ENCODE results near the gene MIA. TPM values are rescaled to one million over a fixed set of nuclear protein-coding genes. Genes with fewer than 3 reads are reported as not detected.
"Not testable (repeated sequence)": the region's sequence is repeated elsewhere in the genome, so short reads cannot be mapped to it uniquely, and the experiment has no call there.

Gene MIA
- total RNA-seq, 1 donor from 2014 or later = 0.20 TPM

DNA sequence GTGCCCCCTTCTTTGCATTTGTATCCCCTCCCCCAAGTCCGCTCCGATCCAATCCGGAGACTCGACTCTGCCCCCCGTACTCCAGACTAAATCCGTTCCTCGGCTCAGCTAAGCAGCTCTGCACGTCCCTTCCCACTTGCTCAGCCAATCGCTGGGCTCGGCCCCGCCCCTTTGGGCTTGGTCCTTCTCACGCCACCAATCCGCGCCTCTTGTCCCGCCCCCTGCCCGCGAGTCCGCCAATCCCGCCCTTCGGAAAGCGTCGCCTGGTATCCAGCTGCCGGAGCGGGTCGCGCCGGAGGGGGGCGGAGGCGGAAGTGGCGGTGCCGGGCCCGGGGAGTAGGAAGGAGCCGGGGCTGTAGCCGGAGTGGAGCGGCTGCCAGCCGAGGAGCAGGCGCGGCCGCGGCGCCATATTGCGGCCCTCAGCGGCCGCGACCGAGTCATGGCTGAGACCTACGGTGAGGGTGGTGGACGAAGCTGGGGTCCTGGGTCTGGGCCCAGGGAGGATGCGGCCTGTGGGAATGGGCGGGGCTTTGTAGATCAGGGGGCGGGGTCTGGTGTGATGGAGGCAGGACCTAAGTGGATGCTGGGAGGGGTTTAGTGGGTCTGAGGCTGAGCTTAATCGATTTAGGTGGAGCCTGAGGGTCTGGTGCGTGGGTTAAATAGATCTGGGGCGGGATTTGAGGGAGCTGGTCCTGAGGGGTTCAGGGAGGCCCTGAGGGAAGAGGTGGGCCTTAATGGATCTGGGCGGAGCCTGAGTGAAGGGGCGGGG, 2.8 kb downstream of the MIA start, which contains the start of gene RAB4B:
Gene RAB4B, plus strand, starts transcription at position 311 of the 769 bp plus-strand sequence. Its CDS starts 129 bp downstream, at position 440.
- peak; percentile 99 for DNase-seq (ENCODE audit: low read depth, low spot score)

DNA sequence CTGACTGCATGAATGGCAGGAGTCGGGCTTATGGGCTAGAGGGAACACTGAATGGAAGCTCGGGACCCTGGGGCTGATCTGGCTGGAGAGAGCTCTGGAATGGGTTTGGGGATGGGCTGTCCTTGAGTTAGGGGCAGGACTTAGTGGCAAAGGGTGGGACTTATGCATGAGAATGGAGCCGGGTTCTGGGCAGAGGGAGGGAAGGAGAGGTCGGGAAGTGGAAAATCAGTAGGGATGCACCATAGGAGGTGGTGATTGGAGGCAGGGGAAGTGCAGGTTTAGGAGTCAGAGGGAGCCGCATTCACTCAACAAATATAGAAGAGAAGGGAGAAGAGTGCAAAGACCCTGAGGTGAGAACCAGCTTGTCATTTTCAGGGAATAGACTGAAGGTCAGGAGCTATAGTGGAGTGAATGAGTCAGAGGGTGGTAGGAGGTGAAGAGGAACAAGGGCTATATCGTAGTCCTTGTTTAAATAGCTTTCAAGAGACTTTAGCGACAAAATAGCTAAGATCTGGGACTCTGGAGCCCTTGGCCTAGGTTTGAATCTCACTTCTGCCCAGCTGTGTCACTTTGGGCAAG, 3.5 kb downstream of the MIA start:
- DNase-seq (ENCODE audit: low read depth, low spot score) = no peak

DNA sequence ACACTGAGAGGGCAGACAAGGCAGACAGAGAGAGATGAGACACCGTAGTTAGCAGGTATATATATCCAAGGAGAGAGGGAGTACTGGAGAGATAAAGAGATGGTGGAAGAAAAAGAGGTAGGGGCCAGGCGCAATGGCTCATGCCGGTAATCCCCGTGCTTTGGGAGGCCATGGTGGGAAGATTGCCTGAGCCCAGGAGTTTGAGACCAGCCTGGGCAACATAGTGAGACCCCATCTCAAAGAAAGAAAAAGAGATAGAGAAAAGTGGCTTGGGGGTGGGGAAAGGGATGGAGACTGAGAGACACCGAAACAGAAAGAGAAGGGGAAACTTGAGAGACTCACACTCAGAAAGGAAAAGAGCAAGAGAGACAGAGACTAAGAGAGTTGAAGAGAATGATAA, 5.3 kb downstream of the MIA start:
- no peak for DNase-seq (ENCODE audit: low read depth, low spot score)

DNA sequence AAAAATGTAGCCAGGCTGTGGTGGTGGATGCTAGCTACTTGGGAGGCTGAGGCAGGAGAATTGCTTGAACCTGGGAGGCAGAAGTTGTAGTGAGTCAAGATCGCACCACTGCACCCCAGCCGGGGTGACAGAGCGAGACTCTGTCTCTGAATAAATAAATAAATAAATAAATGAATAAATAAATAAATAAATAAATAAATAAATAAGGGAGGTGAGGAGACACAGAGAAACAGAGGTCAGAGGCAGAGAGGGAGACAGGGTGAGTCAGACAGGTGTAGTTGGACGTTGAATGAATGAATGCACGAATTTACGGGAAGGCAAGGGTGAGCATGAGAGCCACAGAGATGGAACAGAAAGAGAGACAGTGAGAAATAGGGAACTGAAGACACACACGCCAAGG, 5.8 kb downstream of the MIA start:
- DNase-seq (ENCODE audit: low read depth, low spot score) = no peak

DNA sequence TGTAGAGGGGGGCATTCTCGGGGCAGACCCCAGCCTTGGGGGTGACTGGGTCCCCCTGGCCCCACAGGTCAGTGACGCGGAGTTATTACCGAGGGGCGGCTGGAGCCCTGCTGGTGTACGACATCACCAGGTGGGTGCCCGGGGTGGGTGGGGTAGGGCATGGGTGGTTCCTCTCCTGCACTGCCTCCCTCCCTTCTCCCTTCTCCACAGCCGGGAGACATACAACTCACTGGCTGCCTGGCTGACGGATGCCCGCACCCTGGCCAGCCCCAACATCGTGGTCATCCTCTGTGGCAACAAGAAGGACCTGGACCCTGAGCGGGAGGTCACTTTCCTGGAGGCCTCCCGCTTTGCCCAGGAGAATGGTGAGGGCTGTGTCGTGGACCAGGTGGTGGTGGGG, 8.4 kb downstream of the MIA start:
- DNase-seq (ENCODE audit: low read depth, low spot score) = no peak

DNA sequence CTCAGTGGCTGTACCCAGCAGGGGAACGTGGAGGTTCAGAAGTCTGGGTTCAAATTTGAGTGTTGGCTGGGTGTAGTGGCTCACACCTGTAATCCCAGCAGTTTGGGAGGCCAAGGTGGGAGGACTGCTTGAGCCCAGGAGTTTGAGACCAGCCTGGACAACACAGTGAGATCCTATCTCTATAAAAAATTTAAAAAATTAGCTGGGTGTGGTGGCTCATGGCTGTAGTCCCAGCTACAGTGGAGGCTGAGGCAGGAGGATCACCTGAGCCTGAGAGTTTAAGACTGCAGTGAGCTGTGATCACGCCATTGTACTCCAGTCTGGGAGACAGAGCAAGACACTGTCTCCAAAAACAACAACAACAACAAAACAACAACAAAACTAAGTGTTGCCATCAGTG, 8.8 kb downstream of the MIA start:
- not testable (repeated sequence) for DNase-seq (ENCODE audit: low read depth, low spot score)

DNA sequence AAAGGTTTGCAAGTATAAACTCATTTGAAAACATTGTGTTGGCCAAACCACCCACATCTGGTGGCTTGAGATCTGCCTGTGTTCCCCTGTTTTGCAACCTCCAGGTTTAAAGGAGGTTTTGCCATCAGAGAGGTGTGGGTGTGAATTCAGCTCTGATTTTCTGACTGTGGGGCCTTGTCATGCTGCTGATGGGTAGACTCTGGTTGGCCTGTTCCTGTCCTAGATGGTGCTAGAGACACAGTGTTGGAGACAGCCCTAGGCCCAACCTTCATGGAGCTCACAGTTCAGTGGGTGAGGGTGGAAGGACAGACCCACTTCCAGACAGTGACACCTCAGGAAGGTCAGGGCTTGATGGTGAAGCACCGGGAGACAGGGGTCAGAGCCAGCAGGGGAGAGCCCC, 10.2 kb downstream of the MIA start:
- no peak for DNase-seq (ENCODE audit: low read depth, low spot score)

DNA sequence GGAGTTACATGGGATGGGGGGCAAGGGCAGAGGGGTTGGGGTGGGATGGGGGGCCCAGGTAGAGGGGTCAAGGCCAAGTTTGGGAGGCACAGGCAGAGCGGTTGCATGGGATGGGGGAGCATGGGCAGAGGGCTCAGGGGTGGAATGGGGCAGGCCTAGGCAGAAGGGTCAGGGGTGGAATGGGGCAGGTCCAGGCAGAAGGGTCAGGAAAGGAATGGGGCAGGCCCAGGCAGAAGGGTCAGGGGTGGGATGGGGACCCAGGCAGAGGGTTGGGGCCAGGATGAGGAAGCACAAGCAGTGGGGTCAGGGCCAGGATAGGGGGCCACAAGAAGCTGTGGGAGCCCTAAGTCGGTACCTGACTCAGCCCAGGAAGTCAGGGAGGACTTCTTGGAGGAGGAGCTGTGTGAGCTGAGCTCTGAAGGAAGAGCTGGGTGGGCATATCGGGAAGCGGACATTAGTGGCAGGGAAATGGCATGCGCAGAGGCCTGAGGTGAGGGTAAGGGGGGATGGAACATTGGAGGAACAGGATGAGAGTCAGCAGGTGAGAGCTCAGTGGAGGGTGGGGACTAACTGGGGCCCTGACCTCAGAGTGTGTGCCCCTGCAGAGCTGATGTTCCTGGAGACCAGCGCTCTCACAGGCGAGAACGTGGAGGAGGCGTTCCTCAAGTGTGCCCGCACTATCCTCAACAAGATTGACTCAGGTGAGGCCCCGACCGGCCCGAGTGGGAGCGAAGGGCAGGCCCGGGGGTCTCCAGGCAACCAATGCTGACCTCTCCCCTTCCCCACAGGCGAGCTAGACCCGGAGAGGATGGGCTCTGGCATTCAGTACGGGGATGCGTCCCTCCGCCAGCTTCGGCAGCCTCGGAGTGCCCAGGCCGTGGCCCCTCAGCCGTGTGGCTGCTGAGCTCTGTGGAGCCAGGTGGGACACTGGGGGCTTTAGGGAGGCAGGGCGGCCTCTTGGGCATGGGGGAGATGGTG, 11.0 kb downstream of the MIA start:
- no peak for DNase-seq (ENCODE audit: low read depth, low spot score)

DNA sequence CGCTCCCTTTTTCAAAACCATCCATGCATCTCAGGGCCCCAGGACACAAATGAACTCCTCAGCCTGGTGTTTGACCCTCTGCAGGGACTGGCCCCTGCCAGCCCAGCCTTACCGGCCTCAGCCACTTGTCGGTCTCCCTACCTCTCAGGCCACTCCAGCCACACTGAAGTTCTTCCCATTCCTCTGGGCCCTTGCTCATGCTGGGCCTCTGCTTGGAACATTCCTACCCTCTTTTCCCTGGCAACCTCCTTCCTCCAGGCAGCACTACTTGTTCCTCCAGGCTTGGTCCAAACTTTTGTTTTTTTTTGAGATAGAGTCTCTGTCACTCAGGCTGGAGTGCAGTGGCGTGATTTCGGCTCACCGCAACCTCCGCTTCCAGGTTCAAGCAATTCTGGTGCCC, 16.0 kb downstream of the MIA start:
- no peak for DNase-seq (ENCODE audit: low read depth, low spot score)

DNA sequence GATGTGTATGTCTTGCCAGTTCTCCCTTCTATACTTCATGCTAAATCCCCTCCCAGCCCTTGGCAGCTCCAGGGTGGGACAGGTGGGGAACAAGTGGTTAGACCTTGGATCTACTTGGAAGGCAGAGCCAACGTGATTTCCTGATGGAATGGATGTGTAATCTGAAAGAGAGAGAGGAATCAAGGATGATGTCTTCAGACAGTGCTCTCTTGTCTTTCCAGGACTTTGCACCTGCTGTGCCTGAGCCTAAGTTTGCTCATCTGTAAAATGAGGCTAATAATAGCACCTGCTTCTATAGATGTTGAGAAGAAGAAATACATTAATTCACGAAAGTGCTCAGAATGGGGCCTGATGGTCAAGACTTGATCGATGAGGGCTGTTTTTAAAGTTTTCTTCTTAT, 16.7 kb downstream of the MIA start:
- DNase-seq (ENCODE audit: low read depth, low spot score) = no peak

DNA sequence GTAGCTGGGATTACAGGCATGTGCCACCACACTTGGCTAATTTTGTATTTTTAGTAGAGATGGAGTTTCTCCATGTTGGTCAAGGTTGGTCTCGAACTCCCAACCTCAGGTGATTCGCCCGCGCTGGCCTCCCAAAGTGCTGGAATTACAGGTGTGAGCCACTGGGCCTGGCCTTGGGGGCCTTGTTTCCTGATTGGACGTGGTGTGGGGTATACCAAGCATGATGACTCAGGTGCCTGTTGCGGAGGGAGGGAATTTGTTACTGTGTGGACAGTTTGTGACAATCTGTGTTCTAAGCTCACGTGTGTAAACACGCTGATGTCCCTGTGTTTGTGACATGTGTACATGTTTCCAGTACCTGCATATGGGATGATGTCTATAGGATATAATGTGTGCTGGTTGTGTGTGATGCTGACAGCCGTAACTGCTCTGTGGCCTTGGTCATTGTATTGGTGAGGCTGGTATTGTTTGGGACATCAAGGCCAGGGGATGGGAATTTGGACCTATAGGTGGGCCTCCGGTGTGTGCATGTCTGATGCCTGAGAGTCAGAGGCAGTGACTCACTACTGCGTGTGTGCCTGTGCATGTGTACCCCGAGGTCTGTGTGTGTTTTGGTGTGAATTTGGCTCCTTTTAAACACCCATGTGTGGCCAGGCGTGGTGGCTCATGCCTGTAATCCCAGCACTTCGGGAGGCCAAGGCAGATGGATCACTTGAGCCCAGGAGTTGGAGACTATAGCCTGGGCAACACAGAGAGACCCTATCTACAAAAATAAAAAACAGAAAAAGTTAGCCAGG, 22.0 kb downstream of the MIA start:
- DNase-seq (ENCODE audit: low read depth, low spot score) = no peak

DNA sequence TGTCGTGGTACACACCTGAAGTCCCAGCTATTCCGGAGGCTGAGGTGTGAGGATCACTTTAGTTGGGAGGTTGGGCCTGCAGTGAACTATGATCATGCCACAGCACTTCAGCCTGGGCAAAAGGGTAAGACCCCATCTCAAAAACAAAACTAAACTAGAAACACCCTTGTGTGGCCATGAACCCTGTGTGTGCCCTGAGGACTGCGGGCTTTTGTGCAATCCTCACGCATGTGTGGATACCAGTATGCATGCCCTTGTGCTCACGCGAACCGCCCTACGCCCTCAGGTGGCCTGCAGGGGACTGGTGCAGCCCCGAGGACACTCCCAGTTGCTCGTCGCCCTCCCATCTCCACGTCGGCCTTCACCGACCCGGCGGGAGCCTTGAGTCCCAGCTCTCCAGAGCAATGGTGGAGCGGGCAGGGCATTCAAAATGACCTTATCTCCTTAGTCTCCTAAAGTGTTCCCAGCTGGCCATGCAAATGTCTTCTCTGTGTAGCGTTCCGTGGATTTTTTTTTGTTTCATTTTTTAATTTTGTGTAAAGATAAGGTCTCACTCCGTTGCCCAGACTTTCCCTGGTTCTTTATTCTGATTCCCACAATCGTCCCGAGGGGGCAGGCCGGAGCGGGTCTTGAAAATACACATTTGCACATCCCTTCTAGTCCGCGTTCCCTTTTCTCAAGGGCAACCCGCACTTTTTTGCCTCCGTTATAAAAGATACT, 22.8 kb downstream of the MIA start:
- no peak for DNase-seq (ENCODE audit: low read depth, low spot score)

DNA sequence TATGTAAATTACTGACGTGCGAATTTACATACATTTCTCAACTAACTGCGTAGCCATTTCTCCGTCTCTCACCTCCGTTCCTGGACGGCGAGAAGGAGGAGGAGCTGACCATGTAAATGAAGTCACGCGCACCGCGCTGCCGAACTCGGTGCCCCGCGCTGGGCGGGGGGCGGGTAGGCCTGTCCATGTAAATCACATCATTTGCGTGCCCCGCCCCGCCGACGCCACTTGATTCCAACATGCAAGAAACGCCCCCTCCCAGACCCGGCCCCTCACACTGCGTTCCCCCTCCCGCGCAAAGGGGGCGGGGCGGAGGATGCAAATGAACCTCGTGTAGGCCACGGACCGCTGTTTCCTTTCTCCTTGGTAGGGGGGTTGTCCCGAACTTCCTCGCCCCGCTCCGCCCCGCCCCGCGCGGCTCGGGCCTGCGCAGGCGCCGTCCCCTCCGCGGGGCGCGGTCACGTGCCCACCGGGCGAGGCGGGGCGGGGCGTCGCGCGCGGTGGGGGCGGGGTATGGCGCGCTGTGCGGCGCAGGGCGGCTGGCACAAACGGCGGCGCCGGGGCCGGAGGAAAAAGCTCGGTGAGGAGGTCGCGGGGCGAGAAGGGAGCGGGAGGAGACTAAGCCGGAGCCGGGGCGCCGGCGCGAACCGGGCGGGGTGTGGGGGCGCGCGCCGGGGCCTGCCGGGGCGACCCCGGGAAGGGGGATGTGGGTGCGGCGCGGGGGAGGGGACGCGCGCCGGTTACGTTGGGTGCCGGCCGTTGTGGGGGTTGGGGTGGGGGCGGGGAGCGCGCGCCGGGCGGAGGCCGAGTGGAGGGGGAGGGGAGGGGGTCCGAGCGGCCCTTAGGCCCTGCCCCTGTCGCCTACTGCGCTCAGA, 23.6 kb downstream of the MIA start, which contains the start of gene EGLN2:
Gene EGLN2, plus strand, starts transcription at position 509 of the 875 bp plus-strand sequence. CDS start 1,382 bp downstream, outside the sequence.
- peak; percentile 100 for DNase-seq (ENCODE audit: low read depth, low spot score)

DNA sequence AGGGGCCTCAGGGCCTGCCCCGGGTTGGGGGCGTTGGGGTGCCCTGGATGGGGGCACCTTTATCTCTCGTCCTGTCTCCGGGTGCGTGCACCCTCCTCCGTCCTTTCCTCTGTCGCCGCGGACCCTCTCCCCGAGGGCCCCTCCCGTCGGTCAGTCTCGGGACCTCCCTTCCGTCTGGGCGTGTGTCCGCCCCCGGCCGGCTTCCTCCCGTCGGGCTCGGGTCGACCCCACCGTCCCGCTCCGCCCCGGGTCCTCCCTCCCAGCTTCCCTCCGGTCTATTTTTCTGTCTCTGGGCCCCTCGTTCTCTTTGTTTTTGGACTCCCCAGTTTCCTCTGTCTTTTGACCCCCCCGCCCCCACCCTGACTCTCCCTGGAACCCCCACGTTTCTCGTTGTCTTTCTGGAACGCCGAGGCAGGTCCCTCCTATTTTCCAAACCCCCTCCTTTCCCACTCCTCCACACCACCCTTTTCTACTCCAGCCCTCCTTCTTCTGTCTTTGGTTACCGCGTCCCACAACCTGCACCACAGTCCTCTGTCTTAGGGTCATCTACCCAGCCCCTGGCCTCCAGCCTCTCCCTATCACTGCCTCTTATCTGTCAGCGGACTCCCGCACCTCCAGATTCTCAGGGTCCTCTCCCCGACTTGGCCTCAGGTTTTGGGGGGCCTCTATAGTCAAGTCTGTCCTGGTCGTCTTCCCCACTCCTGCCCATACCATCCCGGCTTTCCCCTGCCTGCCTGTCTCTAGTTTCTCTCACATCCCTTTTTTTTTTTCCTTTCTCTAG, 24.4 kb downstream of the MIA start:
- no peak for DNase-seq (ENCODE audit: low read depth, low spot score)

DNA sequence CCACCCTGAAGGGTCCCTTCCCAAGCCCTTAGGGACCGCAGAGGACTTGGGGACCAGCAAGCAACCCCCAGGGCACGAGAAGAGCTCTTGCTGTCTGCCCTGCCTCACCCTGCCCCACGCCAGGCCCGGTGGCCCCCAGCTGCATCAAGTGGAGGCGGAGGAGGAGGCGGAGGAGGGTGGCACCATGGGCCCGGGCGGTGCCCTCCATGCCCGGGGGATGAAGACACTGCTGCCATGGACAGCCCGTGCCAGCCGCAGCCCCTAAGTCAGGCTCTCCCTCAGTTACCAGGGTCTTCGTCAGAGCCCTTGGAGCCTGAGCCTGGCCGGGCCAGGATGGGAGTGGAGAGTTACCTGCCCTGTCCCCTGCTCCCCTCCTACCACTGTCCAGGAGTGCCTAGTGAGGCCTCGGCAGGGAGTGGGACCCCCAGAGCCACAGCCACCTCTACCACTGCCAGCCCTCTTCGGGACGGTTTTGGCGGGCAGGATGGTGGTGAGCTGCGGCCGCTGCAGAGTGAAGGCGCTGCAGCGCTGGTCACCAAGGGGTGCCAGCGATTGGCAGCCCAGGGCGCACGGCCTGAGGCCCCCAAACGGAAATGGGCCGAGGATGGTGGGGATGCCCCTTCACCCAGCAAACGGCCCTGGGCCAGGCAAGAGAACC, 25.1 kb downstream of the MIA start:
- DNase-seq (ENCODE audit: low read depth, low spot score) = no peak

DNA sequence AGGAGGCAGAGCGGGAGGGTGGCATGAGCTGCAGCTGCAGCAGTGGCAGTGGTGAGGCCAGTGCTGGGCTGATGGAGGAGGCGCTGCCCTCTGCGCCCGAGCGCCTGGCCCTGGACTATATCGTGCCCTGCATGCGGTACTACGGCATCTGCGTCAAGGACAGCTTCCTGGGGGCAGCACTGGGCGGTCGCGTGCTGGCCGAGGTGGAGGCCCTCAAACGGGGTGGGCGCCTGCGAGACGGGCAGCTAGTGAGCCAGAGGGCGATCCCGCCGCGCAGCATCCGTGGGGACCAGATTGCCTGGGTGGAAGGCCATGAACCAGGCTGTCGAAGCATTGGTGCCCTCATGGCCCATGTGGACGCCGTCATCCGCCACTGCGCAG, 25.7 kb downstream of the MIA start:
- no peak for DNase-seq (ENCODE audit: low read depth, low spot score)

DNA sequence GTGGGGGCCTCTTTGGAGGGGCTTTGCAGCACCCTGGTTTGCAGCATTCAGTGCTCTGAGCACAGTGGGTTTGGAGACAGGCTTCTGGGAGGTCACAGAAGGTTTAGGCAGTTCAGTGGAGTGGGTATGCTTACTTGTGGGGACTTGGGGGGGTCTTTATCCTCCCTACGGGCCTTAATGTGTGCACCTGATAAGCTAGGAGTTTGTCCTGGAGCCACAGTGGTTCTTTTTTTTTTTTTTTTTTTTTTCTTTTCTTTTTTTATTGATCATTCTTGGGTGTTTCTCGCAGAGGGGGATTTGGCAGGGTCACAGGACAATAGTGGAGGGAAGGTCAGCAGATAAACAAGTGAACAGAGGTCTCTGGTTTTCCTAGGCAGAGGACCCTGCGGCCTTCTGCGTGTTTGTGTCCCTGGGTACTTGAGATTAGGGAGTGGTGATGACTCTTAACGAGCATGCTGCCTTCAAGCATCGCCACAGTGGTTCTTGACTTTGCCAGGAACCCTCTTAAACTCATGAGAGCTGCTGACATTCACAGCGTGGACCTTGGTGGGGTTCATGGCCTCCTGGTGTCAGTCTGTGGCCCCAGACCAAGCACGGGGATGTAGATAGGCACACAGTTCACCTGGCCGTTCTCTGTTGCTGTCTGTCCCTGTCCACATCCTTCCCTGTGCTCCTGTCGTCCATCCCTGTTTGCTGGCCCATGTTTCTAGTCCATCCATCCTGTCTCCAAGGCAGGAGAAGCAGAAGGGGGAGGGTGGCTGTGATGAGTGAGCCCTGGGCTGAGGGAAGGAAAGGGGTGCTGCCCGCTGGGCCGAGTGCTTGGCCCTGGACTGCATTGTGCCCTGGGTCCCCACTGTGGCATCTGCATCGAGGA, 26.3 kb downstream of the MIA start:
- no peak for DNase-seq (ENCODE audit: low read depth, low spot score)
